Measurements from ENCODE around the gene MSANTD3.

- TF ChIP-seq TAF1 (IDR thresholded peaks at IDR 0.05; ENCODE audit: borderline replicate concordance, insufficient read depth, low read length) (no peak), REST (IDR thresholded peaks at IDR 0.05; ENCODE audit: insufficient read depth in 1 of 2, low read depth in 2 of 2, low read length in 2 of 2) (no peak)
Observed at GRCh38 chr9:100499460-100499859, 72.5 kb downstream of the MSANTD3 start.

All from PFSK-1 (cell line).